ENCODE data around the gene BCAP29.
"Not testable (repeated sequence)": the region's sequence is repeated elsewhere in the genome, so short reads cannot be mapped to it uniquely, and the experiment has no call there.

Gene BCAP29, protein sequence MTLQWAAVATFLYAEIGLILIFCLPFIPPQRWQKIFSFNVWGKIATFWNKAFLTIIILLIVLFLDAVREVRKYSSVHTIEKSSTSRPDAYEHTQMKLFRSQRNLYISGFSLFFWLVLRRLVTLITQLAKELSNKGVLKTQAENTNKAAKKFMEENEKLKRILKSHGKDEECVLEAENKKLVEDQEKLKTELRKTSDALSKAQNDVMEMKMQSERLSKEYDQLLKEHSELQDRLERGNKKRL

DNA sequence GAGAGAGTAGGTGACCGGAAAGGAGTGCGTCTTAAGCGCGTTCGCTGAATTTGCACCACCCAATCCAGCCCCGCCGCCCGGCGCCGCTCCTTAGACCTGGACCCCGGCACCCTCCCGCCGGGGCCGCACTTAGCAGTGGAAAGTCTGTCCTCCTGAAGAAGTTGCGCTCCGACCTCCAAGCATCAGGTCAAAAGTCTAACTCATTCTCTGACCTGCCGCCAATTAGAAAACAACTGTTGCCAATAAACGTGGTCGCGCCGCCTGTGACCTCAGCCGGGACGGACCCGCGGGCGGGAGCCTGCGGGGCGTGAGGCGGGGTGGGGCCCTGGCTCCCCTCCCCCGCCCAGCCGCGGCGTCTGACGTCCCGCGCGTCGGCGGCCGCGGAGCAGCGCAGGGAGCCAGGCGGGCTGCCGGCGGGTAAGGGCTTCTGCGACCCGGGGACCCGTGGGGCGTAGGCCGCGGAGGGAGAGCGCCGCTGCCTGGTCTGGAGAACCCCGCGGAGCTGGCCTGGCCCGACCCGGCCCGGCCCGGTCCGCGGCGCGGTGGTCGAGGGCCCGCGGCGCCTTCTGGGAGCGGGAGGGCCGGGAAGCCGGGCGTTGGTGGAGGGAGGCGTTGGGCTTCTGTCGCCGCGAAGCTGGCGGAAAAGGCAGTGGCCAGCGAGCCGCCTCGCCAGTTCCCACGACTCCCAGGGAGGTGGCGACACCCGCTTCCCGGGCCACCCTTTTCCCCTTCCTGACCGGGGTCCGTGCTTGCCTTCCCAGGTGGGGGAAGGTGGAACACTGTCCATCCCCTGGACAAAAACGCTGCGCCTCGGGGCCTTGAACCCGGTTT, at the start of gene BCAP29:
Gene BCAP29 (plus strand): TSS at position 362 of the 831 bp plus-strand sequence. CDS start 527 bp downstream, outside the sequence.
- peak within 1 kb of the TSS; percentile 89 for H2AFZ ChIP-seq (ENCODE audit: low read depth, low read length)
- H3K36me3 ChIP-seq (ENCODE audit: insufficient read depth, low read length), result peaks cover 28% of the 10 kb centered on the region
- peaks cover 7% of the 10 kb centered on the region for H3K4me1 ChIP-seq (ENCODE audit: insufficient read depth, low read length)
- H3K9me3 ChIP-seq (ENCODE audit: low read length), result no peaks in the 10 kb centered on the region
- no peaks in the 10 kb centered on the region for H3K27me3 ChIP-seq (ENCODE audit: insufficient read depth, low read length)
- H3K4me3 ChIP-seq (ENCODE audit: low read length), result peak within 1 kb of the TSS; percentile 94

DNA sequence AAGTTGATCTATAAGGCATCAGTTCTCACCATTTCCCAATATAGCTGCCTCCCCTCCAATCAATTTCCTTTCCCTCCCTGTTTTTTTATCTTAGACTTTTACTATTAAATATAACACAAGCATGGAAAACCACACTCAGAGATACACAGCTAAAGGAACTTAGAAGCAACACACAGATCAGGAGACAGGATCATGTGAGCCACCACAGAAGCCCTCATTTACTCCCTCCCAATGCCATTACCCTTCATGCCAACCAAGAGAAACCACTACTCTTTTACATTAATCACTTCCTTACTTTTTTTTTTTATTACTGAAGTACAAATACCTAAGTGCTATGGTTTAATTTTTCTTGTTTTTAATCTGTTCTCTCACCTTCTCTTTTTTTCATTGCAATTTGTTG, 49.3 kb upstream of the BCAP29 start:
- Histone ChIP-seq H3K27me3 (ENCODE audit: insufficient read depth, low read length) (no peaks in the 10 kb centered on the region), H3K4me3 (ENCODE audit: low read length) (no peak overlapping the region), H3K4me1 (ENCODE audit: insufficient read depth, low read length) (no peaks in the 10 kb centered on the region), H2AFZ (ENCODE audit: low read depth, low read length) (no peak overlapping the region), H3K36me3 (ENCODE audit: insufficient read depth, low read length) (peaks cover 10% of the 10 kb centered on the region), H3K9me3 (ENCODE audit: low read length) (peaks cover 2% of the 10 kb centered on the region)

DNA sequence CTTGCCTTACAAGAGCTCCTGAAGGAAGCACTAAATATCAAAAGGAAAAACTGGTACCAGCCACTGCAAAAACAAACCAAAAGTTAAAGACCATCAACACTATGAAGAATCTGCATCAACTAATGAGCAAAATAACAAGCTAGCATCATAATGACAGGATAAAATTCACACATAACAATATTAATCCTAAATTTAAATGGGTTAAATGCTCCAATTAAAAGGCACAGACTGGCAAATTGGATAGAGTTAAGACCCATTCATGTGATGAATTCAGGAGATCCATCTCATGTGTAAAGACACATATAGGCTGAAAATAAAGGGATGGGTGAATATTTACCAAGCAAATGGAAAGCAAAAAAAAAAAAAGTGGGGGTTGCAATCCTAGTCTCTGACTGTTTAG, 45.9 kb upstream of the BCAP29 start:
- Histone ChIP-seq H3K4me3 (ENCODE audit: low read length) (no peak overlapping the region), H3K9me3 (ENCODE audit: low read length) (peaks cover 2% of the 10 kb centered on the region), H3K4me1 (ENCODE audit: insufficient read depth, low read length) (no peaks in the 10 kb centered on the region), H2AFZ (ENCODE audit: low read depth, low read length) (no peak overlapping the region), H3K27me3 (ENCODE audit: insufficient read depth, low read length) (no peaks in the 10 kb centered on the region), H3K36me3 (ENCODE audit: insufficient read depth, low read length) (peaks cover 4% of the 10 kb centered on the region)

DNA sequence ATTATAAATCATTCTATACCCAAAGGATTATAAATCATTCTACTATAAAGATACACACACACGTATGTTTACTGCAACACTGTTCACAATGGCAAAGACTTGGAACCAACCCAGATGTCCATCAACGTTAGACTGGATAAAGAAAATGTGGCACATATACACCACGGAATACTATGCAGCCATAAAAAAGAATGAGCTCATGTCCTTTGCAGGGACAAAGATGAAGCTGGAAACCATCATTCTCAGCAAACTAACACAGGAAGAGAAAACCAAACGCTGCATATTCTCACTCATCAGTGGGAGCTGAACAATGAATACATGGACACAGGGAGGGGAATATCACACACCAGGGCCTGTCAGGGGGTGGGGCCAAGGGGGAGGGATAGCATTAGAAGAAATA, 42.8 kb upstream of the BCAP29 start:
- not testable (repeated sequence) for H3K4me1 ChIP-seq (ENCODE audit: insufficient read depth, low read length); H3K9me3 ChIP-seq (ENCODE audit: low read length); H3K4me3 ChIP-seq (ENCODE audit: low read length); H2AFZ ChIP-seq (ENCODE audit: low read depth, low read length); H3K36me3 ChIP-seq (ENCODE audit: insufficient read depth, low read length); H3K27me3 ChIP-seq (ENCODE audit: insufficient read depth, low read length)

DNA sequence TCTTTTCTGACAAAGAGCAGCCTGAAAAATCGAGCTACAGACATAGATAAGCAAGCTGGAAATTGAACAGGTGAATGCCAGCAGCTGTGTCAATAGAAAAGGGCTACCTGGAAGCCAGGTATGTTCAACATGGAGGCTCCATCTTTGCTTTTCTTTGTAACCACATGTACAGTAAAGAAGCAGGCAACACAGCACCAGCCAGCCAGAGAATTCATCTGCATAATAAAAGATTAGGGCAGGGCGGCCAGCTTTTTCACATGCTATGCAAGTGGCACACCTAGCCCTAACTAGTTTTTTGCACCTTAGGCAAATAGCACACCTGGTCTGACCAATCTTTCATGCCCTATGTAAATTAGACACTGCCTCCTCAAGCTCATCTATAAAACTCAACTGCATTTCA, 42.0 kb upstream of the BCAP29 start:
- Histone ChIP-seq H3K4me3 (ENCODE audit: low read length) (no peak overlapping the region), H2AFZ (ENCODE audit: low read depth, low read length) (no peak overlapping the region), H3K27me3 (ENCODE audit: insufficient read depth, low read length) (no peaks in the 10 kb centered on the region), H3K36me3 (ENCODE audit: insufficient read depth, low read length) (peaks cover 4% of the 10 kb centered on the region), H3K4me1 (ENCODE audit: insufficient read depth, low read length) (no peaks in the 10 kb centered on the region), H3K9me3 (ENCODE audit: low read length) (no peaks in the 10 kb centered on the region)

DNA sequence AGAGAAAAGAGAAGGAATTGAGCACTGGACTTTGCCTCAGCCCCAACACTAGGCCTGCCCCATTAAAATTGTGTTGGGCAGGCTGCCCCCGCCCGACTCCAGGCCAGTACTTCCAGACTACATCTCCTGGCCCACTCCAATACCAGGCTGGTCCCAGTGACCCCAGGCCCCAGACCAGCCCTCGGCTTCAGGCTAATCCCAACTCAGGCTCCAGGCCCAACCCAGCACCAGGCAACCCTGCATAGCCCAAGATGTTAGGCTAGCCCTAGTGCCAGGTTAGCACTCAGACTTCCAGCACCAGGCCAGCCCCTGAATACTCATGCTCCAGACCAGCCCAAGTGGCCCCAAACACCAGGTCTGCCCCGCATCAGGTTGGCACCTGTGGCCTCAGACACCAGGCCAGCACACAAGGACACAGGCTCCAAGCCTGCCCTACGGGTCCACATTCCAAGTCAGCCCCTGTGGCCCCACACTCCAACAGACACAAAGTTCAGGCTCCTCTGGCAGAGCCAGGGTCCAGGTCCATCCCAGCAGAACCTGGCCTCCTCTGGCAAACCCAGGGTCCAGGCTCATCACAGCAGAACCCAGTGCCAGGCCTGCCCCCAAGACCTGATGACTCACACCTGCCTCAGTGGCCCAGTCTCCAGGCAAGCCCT, 36.6 kb upstream of the BCAP29 start:
- peaks cover 26% of the 10 kb centered on the region for H3K36me3 ChIP-seq (ENCODE audit: insufficient read depth, low read length)
- peaks cover 21% of the 10 kb centered on the region for H3K9me3 ChIP-seq (ENCODE audit: low read length)
- no peak overlapping the region for H3K4me3 ChIP-seq (ENCODE audit: low read length)
- no peak overlapping the region for H2AFZ ChIP-seq (ENCODE audit: low read depth, low read length)
- H3K4me1 ChIP-seq (ENCODE audit: insufficient read depth, low read length), result no peaks in the 10 kb centered on the region
- H3K27me3 ChIP-seq (ENCODE audit: insufficient read depth, low read length), result no peaks in the 10 kb centered on the region

DNA sequence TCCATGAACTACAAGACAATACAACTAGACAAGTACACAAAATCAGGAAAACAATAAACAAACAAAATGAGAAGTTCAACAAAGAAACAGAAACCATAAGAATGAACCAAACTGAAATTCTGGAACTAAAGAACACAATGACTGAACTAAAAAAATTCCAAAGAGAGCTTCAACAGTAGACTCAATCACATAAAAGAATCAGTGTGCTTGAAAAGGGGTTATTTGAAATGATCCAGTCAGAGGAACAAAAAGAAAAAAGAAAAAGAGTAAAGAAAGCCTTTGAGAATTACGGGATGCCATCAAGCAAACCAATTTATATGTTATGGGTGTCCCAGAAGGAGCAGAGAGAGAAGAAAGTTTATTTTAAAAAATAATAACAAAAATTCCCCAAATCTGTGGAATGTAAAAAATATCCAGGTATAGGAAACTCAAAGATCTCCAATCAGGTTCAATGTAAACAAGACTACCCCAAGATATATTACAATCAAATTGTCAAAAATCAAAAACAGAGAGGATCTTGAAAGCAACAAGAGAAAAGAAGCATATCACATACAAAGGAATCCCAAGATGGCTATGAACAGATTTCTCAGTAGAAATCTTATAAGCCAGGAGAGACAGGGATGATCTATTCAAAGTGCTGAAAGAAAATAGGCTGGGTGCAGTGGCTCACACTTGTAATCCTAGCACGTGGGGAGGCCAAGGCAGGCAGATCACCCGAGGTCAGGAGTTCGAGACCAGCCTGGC, 35.0 kb upstream of the BCAP29 start:
- no peak overlapping the region for H2AFZ ChIP-seq (ENCODE audit: low read depth, low read length)
- H3K9me3 ChIP-seq (ENCODE audit: low read length), result peaks cover 21% of the 10 kb centered on the region
- no peak overlapping the region for H3K4me3 ChIP-seq (ENCODE audit: low read length)
- H3K4me1 ChIP-seq (ENCODE audit: insufficient read depth, low read length), result no peaks in the 10 kb centered on the region
- no peaks in the 10 kb centered on the region for H3K27me3 ChIP-seq (ENCODE audit: insufficient read depth, low read length)
- H3K36me3 ChIP-seq (ENCODE audit: insufficient read depth, low read length), result peaks cover 26% of the 10 kb centered on the region

DNA sequence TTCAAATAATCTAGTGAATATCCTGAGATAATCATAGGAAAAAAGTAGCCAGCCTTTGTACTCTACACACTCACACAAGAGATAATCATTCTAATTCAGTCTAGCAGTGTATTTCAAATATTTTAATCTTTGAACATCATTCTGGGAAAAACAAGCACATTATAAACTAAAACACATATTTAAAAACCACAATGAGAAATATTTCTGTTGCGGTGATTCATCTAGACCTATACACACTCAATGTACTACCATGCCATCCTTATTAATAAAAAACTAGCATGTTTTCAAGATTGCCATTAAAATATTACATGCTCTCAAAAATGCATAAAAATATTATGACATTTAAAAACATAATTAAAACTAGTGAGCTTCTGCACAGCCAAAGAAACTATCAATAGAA, 28.1 kb upstream of the BCAP29 start:
- Histone ChIP-seq H2AFZ (ENCODE audit: low read depth, low read length) (no peak overlapping the region), H3K4me3 (ENCODE audit: low read length) (no peak overlapping the region), H3K4me1 (ENCODE audit: insufficient read depth, low read length) (no peaks in the 10 kb centered on the region), H3K9me3 (ENCODE audit: low read length) (peaks cover 4% of the 10 kb centered on the region), H3K36me3 (ENCODE audit: insufficient read depth, low read length) (peaks cover 49% of the 10 kb centered on the region), H3K27me3 (ENCODE audit: insufficient read depth, low read length) (no peaks in the 10 kb centered on the region)

DNA sequence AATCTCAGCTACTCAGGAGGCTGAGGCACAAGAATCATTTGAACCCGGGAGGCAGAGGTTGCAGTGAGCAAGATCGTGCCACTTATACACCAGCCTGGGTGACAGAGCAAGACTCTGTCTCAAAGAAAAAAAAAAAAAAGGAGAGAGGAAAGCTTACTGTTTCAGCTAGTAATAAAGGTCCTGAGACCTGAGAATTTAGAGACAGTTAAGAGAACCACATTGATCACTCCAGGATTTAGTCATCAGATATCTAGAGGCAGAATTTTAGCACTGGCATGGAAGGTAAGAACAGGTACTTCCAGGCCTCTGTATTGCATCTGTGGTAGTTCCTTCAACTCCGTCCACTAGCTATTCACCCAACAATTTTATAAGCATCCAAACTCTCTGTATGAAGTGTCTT, 24.2 kb upstream of the BCAP29 start:
- Histone ChIP-seq H3K9me3 (ENCODE audit: low read length) (no peaks in the 10 kb centered on the region), H2AFZ (ENCODE audit: low read depth, low read length) (no peak overlapping the region), H3K4me1 (ENCODE audit: insufficient read depth, low read length) (no peaks in the 10 kb centered on the region), H3K27me3 (ENCODE audit: insufficient read depth, low read length) (no peaks in the 10 kb centered on the region), H3K36me3 (ENCODE audit: insufficient read depth, low read length) (peaks cover 47% of the 10 kb centered on the region), H3K4me3 (ENCODE audit: low read length) (no peak overlapping the region)

DNA sequence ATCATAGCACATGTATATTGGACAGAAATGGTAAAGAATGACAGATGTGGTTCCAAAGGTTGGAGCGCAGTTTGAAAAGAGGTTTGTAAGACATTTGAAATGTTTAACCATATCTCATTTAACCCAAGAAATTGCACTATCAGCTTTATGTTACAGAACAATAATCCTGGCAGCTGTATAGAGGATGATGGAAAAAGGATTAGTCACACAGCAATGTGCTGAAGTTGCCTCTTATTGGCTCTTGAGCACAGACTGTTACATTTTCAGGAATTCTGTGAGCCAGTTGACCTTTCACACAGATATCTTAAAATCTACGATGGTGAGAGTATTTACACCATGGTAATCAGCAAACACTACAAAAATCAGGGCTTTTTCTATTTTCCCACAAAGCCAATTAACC, 20.2 kb upstream of the BCAP29 start:
- Histone ChIP-seq H2AFZ (ENCODE audit: low read depth, low read length) (no peak overlapping the region), H3K4me3 (ENCODE audit: low read length) (no peak overlapping the region), H3K9me3 (ENCODE audit: low read length) (no peaks in the 10 kb centered on the region), H3K27me3 (ENCODE audit: insufficient read depth, low read length) (no peaks in the 10 kb centered on the region), H3K4me1 (ENCODE audit: insufficient read depth, low read length) (peaks cover 15% of the 10 kb centered on the region), H3K36me3 (ENCODE audit: insufficient read depth, low read length) (peaks cover 22% of the 10 kb centered on the region)

DNA sequence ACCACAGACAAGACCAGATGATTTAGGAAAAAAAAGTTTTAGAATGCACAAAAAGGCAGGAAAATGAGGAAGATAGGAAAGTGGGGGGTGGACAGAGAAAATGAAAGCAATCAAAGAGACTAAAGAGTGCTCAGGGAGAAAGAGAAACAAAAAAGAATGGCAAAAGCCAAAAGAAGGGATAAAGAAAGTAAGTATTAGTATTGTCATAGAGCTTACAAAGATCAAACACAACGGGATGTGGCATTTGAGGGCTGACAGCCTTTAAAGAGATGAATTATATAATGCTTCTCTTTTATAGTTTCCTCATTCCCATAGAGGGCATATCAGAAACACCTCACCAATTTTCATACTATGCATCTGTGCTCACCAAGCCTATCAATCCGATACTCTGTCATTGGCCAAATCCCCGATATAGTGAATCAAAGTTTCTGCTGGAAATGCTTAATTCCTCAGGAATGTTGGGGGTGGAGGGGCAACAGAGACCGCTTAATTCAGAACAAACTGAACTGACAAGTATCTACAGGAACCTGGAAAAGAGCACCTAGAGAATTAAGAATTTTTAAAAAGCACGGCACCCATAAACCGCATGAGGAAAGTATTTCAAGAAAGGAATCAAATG, 19.0 kb upstream of the BCAP29 start:
- no peaks in the 10 kb centered on the region for H3K9me3 ChIP-seq (ENCODE audit: low read length)
- no peak overlapping the region for H3K4me3 ChIP-seq (ENCODE audit: low read length)
- peaks cover 20% of the 10 kb centered on the region for H3K4me1 ChIP-seq (ENCODE audit: insufficient read depth, low read length)
- no peak overlapping the region for H2AFZ ChIP-seq (ENCODE audit: low read depth, low read length)
- no peaks in the 10 kb centered on the region for H3K27me3 ChIP-seq (ENCODE audit: insufficient read depth, low read length)
- H3K36me3 ChIP-seq (ENCODE audit: insufficient read depth, low read length), result peaks cover 17% of the 10 kb centered on the region

DNA sequence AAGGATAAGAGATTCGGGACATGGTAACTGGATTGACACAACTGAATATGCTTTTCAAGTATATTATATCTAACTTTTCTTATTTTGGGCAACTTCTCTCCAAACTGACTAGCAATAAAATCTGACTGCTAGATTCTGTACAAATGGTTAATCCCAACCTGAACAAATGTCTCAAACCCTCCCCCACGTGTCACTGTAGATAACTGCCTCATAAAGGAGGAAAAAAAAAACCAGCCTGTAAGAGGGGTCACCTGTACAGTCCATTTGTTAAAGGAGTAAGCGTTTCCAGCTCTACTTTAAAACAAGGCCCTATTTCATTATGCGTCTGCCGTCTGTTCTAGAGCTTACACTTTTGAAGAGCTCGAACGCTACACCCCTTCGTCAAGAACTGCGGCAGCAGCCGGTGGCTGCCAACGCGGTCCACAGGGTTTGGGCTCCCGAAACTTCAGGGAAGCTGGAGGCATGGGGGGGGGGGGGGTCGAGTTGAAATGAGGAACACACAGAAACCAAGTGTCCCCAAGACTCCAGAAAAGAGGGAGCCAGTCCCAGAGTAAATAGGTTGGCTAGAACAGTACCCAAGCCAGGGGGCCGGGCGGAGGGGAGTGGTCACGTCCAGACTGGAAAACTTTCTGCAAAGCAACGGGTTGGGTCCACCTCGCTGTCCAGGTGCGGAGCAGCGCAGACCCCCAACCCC, 16.8 kb upstream of the BCAP29 start:
- Histone ChIP-seq H3K4me3 (ENCODE audit: low read length) (peak overlapping the region; percentile 70), H3K27me3 (ENCODE audit: insufficient read depth, low read length) (no peaks in the 10 kb centered on the region), H3K9me3 (ENCODE audit: low read length) (no peaks in the 10 kb centered on the region), H3K36me3 (ENCODE audit: insufficient read depth, low read length) (peaks cover 9% of the 10 kb centered on the region), H3K4me1 (ENCODE audit: insufficient read depth, low read length) (peaks cover 20% of the 10 kb centered on the region), H2AFZ (ENCODE audit: low read depth, low read length) (peak overlapping the region; percentile 80)

Data from neuron (in vitro differentiated cells).